ENCODE data around the gene MTURN. TPM values are rescaled to one million over a fixed set of nuclear protein-coding genes. Genes with fewer than 3 reads are reported as not detected.

MTURN gene
- total RNA-seq, 2 experiments from 2014 or later = 38.4 to 38.9 TPM

DNA sequence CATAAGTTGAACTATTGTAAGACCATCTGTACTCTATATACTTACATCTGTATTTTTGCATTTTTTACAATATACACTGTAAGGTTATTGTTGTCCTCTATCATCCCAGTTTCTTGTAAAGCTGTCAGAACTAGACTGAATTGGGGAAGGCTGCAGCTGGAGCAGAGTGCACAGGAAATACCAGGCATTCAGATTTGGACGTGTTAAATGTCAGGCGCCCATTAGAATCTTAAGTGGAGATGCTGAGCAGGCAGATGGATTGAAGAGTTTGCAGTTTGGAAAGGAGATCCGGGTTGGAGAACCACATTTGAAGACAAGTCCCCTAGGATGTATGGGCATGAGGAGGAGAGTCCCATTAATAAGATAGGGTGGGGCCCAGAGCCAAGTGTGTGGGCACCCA is 40.4 kb downstream of the MTURN start:
- Mint-ChIP-seq H3K4me1 (ENCODE audit: low read depth) (no peaks in the 10 kb centered on the region), H3K27me3 (no peaks in the 10 kb centered on the region), H3K27ac (no peak overlapping the region), H3K9me3 (no peaks in the 10 kb centered on the region), H3K36me3 (ENCODE audit: low read depth) (no peaks in the 10 kb centered on the region), H3K4me3 (no peak overlapping the region)
- H3K27me3 ChIP-seq (ENCODE audit: control insufficient read depth in 1 of 2, insufficient read depth in 2 of 2, low read length in 2 of 2) = no peaks in the 10 kb centered on the region
- H3K4me1 ChIP-seq (ENCODE audit: insufficient read depth, low read length) = peaks cover 8% of the 10 kb centered on the region
- H3K9me3 ChIP-seq (ENCODE audit: control insufficient read depth in 1 of 2, insufficient read depth in 1 of 2, low read length in 2 of 2) = no peaks in the 10 kb centered on the region
- no peak overlapping the region for H3K27ac ChIP-seq (ENCODE audit: low read depth in 1 of 2, low read length in 2 of 2)
- POLR2A ChIA-PET = no interaction called here
- DNase-seq = no peak
- intact Hi-C loops (cut with DNase I, micrococcal nuclease) = loop anchor here in 1 of 2 experiments (5.0 kb wide), 1 partner anchor 97 kb away; no protein-coding TSS in a partner anchor
- ATAC-seq (ENCODE audit: poor library complexity) = no peak
- H3K4me3 ChIP-seq (ENCODE audit: low read length) = no peak overlapping the region
- CTCF ChIA-PET = no interaction called here
- TF ChIP-seq, protein P1, sequence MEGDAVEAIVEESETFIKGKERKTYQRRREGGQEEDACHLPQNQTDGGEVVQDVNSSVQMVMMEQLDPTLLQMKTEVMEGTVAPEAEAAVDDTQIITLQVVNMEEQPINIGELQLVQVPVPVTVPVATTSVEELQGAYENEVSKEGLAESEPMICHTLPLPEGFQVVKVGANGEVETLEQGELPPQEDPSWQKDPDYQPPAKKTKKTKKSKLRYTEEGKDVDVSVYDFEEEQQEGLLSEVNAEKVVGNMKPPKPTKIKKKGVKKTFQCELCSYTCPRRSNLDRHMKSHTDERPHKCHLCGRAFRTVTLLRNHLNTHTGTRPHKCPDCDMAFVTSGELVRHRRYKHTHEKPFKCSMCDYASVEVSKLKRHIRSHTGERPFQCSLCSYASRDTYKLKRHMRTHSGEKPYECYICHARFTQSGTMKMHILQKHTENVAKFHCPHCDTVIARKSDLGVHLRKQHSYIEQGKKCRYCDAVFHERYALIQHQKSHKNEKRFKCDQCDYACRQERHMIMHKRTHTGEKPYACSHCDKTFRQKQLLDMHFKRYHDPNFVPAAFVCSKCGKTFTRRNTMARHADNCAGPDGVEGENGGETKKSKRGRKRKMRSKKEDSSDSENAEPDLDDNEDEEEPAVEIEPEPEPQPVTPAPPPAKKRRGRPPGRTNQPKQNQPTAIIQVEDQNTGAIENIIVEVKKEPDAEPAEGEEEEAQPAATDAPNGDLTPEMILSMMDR (IDR thresholded peaks at IDR 0.05) = no peak
- no peaks in the 10 kb centered on the region for H3K36me3 ChIP-seq (ENCODE audit: insufficient read depth, low read length)

DNA sequence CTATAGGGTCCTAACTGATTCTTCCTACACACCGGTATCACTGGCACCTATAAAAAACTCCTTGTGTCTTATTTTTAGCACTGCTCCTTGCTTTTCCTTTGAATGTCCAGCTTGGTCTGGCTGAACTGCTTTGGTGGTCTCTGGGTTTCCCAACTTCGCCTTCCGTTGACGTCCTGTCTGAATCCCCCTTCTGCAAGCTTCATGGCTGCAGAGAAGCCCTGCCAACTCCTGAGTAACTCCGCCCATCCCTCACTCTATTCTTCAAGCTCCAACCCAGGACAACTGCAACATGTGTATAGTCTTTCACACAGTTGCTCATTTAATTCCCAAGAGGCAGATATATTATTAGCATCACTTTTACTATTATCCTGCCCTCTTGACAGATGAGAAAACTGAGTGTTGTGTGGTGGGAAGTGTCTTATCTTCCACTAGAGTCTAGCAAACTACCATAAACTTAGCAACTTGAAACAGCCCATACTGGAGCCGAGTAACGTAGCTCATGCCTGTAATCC is 40.9 kb downstream of the MTURN start:
- DNase-seq (no peak), ATAC-seq (ENCODE audit: poor library complexity) (no peak)
- Mint-ChIP-seq H3K36me3 (ENCODE audit: low read depth) (no peaks in the 10 kb centered on the region), H3K27me3 (no peaks in the 10 kb centered on the region), H3K9me3 (no peaks in the 10 kb centered on the region), H3K4me3 (no peak overlapping the region), H3K4me1 (ENCODE audit: low read depth) (no peaks in the 10 kb centered on the region), H3K27ac (no peak overlapping the region)
- Histone ChIP-seq H3K9me3 (ENCODE audit: control insufficient read depth in 1 of 2, insufficient read depth in 1 of 2, low read length in 2 of 2) (no peaks in the 10 kb centered on the region), H3K4me3 (ENCODE audit: low read length) (no peak overlapping the region), H3K36me3 (ENCODE audit: insufficient read depth, low read length) (no peaks in the 10 kb centered on the region), H3K27ac (ENCODE audit: low read depth in 1 of 2, low read length in 2 of 2) (no peak overlapping the region), H3K4me1 (ENCODE audit: insufficient read depth, low read length) (peaks cover 8% of the 10 kb centered on the region), H3K27me3 (ENCODE audit: control insufficient read depth in 1 of 2, insufficient read depth in 2 of 2, low read length in 2 of 2) (no peaks in the 10 kb centered on the region)
- TF ChIP-seq, protein P1 (IDR thresholded peaks at IDR 0.05) = no peak
- ChIA-PET CTCF (no interaction called here), POLR2A (no interaction called here)
- intact Hi-C loops (cut with DNase I, micrococcal nuclease) = loop anchor here in 1 of 2 experiments (5.0 kb wide), 1 partner anchor 97 kb away; no protein-coding TSS in a partner anchor

GRCh38 chr7:30176463-30177109 is 41.8 kb downstream of the MTURN start:
- ATAC-seq (ENCODE audit: poor library complexity) (no peak), DNase-seq (no peak)
- Histone ChIP-seq H3K4me1 (ENCODE audit: insufficient read depth, low read length) (peaks cover 8% of the 10 kb centered on the region), H3K9me3 (ENCODE audit: control insufficient read depth in 1 of 2, insufficient read depth in 1 of 2, low read length in 2 of 2) (no peaks in the 10 kb centered on the region), H3K27ac (ENCODE audit: low read depth in 1 of 2, low read length in 2 of 2) (no peak overlapping the region), H3K27me3 (ENCODE audit: control insufficient read depth in 1 of 2, insufficient read depth in 2 of 2, low read length in 2 of 2) (no peaks in the 10 kb centered on the region), H3K36me3 (ENCODE audit: insufficient read depth, low read length) (no peaks in the 10 kb centered on the region), H3K4me3 (ENCODE audit: low read length) (no peak overlapping the region)
- H3K4me3 Mint-ChIP-seq = no peak overlapping the region
- H3K9me3 Mint-ChIP-seq = no peaks in the 10 kb centered on the region
- no peaks in the 10 kb centered on the region for H3K36me3 Mint-ChIP-seq (ENCODE audit: low read depth)
- H3K27ac Mint-ChIP-seq = no peak overlapping the region
- CTCF ChIA-PET = no interaction called here
- H3K4me1 Mint-ChIP-seq (ENCODE audit: low read depth) = no peaks in the 10 kb centered on the region
- TF ChIP-seq, protein P1 (IDR thresholded peaks at IDR 0.05) = no peak
- POLR2A ChIA-PET = no interaction called here
- intact Hi-C loops (cut with DNase I, micrococcal nuclease) = loop anchor here in 1 of 2 experiments (5.0 kb wide), 1 partner anchor 96 kb away; no protein-coding TSS in a partner anchor
- no peaks in the 10 kb centered on the region for H3K27me3 Mint-ChIP-seq

Data from CD4-positive, alpha-beta T cell (primary cell).